Upper lobe of left lung (tissue), 4 donors: ENCODE results near the gene ACTG1.

Source experiments
- EP300 ChIP-seq, 4 donors: sonication (generic); formaldehyde crosslinking; IDR thresholded peaks; one replicate each; pipeline ENCODE4 v1.5.1; 2017; ENCODE audit warnings: antibody characterized with exemption in 4 of 4, control low read depth in 2 of 4
- POLR2A ChIP-seq, 4 donors: fragments of 450-650 bp; IDR thresholded peaks; one replicate each; pipeline ENCODE4 v1.5.1; 2016 to 2017; ENCODE audit warnings: antibody characterized with exemption in 4 of 4, mild to moderate bottlenecking in 2 of 4
- POLR2AphosphoS5 ChIP-seq, 2 donors: sonication (generic); formaldehyde crosslinking; IDR thresholded peaks; one replicate each; pipeline ENCODE4 v1.5.1; 2017; ENCODE audit warnings: antibody characterized with exemption in 2 of 2
- TF ChIP-seq, protein P1 (sequence below), 6 experiments: fragments of 450-650 bp in 4 of 6; fragments of 200-600 bp in 2 of 6; sonication (generic) in 2 of 6; IDR thresholded peaks; one replicate each; pipeline ENCODE4 v1.5.1; 2016 to 2019; ENCODE audit warnings: antibody characterized with exemption in 6 of 6

DNA sequence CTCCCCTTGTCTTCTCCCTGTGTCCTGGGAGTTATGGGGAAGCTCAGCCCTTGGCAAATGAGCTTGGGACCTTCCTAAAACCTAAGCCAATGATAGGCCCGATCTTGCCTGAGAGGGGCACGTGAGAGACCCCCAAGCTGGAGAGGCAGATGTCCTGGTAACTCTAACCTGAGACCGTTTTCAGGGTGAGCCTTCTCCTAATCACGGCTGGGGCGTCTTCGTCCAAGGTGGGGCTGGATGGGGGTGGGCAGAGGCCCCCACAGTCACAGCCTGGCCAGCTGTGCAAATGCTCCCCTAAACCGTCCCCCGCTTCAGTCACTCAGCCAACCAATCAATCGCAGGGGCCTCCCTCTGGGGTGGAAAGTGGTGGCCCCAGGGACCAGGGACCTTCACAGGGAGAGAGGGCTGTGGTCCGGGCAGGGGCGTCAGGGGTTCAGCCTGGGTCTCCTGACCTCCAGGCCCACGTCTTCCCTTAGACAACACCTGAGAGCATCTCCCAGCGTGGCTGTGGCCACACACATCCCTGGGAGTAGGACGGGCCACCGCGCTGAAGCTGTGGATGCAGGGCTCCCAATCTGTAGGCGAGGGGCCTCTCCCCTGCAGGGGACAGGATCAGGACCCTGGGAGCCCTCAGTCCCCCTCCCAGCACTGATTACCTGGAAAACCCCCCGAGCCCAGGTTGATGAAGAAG lies 30.6 kb downstream of the ACTG1 start:
- TF ChIP-seq, protein P1, sequence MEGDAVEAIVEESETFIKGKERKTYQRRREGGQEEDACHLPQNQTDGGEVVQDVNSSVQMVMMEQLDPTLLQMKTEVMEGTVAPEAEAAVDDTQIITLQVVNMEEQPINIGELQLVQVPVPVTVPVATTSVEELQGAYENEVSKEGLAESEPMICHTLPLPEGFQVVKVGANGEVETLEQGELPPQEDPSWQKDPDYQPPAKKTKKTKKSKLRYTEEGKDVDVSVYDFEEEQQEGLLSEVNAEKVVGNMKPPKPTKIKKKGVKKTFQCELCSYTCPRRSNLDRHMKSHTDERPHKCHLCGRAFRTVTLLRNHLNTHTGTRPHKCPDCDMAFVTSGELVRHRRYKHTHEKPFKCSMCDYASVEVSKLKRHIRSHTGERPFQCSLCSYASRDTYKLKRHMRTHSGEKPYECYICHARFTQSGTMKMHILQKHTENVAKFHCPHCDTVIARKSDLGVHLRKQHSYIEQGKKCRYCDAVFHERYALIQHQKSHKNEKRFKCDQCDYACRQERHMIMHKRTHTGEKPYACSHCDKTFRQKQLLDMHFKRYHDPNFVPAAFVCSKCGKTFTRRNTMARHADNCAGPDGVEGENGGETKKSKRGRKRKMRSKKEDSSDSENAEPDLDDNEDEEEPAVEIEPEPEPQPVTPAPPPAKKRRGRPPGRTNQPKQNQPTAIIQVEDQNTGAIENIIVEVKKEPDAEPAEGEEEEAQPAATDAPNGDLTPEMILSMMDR (IDR thresholded peaks at IDR 0.05), result no peak
- TF ChIP-seq POLR2A (IDR thresholded peaks at IDR 0.05), result no peak
- TF ChIP-seq EP300 (IDR thresholded peaks at IDR 0.05), result no peak
- no peak for TF ChIP-seq POLR2AphosphoS5 (IDR thresholded peaks at IDR 0.05)
